Measurements from ENCODE around the gene TSPAN9.

DNA sequence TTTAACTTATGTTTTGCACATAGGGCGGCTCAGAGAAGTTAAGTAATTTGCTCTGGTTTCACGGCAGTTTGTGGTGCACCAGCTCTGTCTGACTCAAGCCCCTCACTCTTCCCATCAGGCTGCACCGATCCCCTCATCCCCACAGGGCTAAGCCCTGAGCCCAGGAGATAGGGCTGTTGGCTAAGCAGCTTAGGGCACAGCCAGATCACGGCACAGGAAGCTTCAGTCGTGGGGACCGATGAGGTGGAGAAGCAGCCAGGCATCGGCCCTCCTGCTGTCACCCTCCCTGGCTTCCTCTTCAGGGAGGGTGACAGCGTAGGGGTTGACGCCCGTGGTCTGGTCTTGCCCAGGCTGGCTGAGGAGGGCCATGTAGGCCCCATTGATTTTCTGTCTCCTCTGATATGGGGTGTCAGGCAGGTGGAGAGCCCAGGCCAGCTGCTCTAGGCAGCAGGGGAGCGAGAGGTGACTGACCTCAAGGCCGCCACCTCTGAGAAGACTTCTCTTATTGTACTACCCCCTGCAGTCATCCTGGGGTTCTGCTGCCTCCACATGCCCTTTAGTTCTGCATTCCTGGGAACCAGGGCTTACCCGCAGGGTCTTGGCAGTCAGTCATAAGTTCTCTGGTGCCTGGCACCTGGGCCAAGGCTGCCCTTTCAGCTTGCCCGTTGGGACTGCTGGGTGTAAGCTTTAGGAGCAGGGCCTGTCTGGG is 166.4 kb downstream of the TSPAN9 start:
- TF ChIP-seq, protein P1, sequence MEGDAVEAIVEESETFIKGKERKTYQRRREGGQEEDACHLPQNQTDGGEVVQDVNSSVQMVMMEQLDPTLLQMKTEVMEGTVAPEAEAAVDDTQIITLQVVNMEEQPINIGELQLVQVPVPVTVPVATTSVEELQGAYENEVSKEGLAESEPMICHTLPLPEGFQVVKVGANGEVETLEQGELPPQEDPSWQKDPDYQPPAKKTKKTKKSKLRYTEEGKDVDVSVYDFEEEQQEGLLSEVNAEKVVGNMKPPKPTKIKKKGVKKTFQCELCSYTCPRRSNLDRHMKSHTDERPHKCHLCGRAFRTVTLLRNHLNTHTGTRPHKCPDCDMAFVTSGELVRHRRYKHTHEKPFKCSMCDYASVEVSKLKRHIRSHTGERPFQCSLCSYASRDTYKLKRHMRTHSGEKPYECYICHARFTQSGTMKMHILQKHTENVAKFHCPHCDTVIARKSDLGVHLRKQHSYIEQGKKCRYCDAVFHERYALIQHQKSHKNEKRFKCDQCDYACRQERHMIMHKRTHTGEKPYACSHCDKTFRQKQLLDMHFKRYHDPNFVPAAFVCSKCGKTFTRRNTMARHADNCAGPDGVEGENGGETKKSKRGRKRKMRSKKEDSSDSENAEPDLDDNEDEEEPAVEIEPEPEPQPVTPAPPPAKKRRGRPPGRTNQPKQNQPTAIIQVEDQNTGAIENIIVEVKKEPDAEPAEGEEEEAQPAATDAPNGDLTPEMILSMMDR (IDR thresholded peaks at IDR 0.05; ENCODE audit: low read depth, low read length, missing input control): no peak
- TF ChIP-seq GABPA (IDR thresholded peaks at IDR 0.05 in 1 of 2, conservative IDR thresholded peaks at IDR 0.05 in 1 of 2): no peak
- TF ChIP-seq, protein P2, sequence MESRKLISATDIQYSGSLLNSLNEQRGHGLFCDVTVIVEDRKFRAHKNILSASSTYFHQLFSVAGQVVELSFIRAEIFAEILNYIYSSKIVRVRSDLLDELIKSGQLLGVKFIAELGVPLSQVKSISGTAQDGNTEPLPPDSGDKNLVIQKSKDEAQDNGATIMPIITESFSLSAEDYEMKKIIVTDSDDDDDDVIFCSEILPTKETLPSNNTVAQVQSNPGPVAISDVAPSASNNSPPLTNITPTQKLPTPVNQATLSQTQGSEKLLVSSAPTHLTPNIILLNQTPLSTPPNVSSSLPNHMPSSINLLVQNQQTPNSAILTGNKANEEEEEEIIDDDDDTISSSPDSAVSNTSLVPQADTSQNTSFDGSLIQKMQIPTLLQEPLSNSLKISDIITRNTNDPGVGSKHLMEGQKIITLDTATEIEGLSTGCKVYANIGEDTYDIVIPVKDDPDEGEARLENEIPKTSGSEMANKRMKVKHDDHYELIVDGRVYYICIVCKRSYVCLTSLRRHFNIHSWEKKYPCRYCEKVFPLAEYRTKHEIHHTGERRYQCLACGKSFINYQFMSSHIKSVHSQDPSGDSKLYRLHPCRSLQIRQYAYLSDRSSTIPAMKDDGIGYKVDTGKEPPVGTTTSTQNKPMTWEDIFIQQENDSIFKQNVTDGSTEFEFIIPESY (IDR thresholded peaks at IDR 0.05): no peak
- TF ChIP-seq RAD21 (IDR thresholded peaks at IDR 0.05): no peak
- TF ChIP-seq, protein P3, sequence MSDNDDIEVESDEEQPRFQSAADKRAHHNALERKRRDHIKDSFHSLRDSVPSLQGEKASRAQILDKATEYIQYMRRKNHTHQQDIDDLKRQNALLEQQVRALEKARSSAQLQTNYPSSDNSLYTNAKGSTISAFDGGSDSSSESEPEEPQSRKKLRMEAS (IDR thresholded peaks at IDR 0.05): no peak
- TF ChIP-seq, protein P4, sequence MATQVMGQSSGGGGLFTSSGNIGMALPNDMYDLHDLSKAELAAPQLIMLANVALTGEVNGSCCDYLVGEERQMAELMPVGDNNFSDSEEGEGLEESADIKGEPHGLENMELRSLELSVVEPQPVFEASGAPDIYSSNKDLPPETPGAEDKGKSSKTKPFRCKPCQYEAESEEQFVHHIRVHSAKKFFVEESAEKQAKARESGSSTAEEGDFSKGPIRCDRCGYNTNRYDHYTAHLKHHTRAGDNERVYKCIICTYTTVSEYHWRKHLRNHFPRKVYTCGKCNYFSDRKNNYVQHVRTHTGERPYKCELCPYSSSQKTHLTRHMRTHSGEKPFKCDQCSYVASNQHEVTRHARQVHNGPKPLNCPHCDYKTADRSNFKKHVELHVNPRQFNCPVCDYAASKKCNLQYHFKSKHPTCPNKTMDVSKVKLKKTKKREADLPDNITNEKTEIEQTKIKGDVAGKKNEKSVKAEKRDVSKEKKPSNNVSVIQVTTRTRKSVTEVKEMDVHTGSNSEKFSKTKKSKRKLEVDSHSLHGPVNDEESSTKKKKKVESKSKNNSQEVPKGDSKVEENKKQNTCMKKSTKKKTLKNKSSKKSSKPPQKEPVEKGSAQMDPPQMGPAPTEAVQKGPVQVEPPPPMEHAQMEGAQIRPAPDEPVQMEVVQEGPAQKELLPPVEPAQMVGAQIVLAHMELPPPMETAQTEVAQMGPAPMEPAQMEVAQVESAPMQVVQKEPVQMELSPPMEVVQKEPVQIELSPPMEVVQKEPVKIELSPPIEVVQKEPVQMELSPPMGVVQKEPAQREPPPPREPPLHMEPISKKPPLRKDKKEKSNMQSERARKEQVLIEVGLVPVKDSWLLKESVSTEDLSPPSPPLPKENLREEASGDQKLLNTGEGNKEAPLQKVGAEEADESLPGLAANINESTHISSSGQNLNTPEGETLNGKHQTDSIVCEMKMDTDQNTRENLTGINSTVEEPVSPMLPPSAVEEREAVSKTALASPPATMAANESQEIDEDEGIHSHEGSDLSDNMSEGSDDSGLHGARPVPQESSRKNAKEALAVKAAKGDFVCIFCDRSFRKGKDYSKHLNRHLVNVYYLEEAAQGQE (IDR thresholded peaks at IDR 0.05): no peak
- no peak for TF ChIP-seq NR2F2 (IDR thresholded peaks at IDR 0.05)
- TF ChIP-seq, protein P5, sequence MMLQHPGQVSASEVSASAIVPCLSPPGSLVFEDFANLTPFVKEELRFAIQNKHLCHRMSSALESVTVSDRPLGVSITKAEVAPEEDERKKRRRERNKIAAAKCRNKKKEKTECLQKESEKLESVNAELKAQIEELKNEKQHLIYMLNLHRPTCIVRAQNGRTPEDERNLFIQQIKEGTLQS (IDR thresholded peaks at IDR 0.05): no peak
- TF ChIP-seq JUND (IDR thresholded peaks at IDR 0.05): no peak
- no peak for TF ChIP-seq TAF1 (conservative IDR thresholded peaks at IDR 0.05)
- peak; percentile 15 for TF ChIP-seq SP1 (IDR thresholded peaks at IDR 0.05)
- TF ChIP-seq YY1 (IDR thresholded peaks at IDR 0.05): no peak

All from liver (tissue), 3 donors.